DOHH2 (cell line): ENCODE data around the gene NFU1.
A peak's percentile ranks its signal among the peaks of the same experiment; 100 is the strongest.

Experiments
- H3F3A ChIP-seq: fragments of 200-600 bp; sonication (generic), shearing (Covaris generic); 2 replicates; pipeline ENCODE4 v1.6.0; 2016; ENCODE audit warnings: antibody characterized with exemption, mild to moderate bottlenecking; ENCODE audit not compliant: control insufficient read depth, insufficient read depth
- H3K27ac ChIP-seq: fragments of 200-600 bp; sonication (generic); 2 replicates; pipeline ENCODE4 v1.5.1; 2014; ENCODE audit warnings: low read depth, mild to moderate bottlenecking, low read length, moderate library complexity
- H3K27me3 ChIP-seq: fragments of 200-600 bp; sonication (generic); 2 replicates; pipeline ENCODE4 v1.6.1; 2014; ENCODE audit warnings: mild to moderate bottlenecking, low read length, mixed read lengths; ENCODE audit not compliant: control insufficient read depth
- H3K36me3 ChIP-seq: fragments of 200-600 bp; sonication (generic); 2 replicates; pipeline ENCODE4 v1.6.1; 2014; ENCODE audit warnings: mild to moderate bottlenecking, low read length, moderate library complexity, mixed read lengths; ENCODE audit not compliant: control insufficient read depth
- H3K4me1 ChIP-seq: fragments of 200-600 bp; sonication (generic); 2 replicates; pipeline ENCODE4 v1.6.1; 2014; ENCODE audit warnings: mild to moderate bottlenecking, low read length, mixed read lengths; ENCODE audit not compliant: control insufficient read depth
- H3K4me2 ChIP-seq: fragments of 200-600 bp; sonication (generic); 2 replicates; pipeline ENCODE4 v1.6.0; 2014; ENCODE audit warnings: mild to moderate bottlenecking, low read length, moderate library complexity
- H3K4me3 ChIP-seq: fragments of 200-600 bp; sonication (generic); 2 replicates; pipeline ENCODE4 v1.5.1; 2014; ENCODE audit warnings: mild to moderate bottlenecking, low read length, mixed read lengths
- H3K79me2 ChIP-seq: fragments of 200-600 bp; sonication (generic); 2 replicates; pipeline ENCODE4 v1.6.1; 2014; ENCODE audit warnings: mild to moderate bottlenecking, low read length, mixed read lengths; ENCODE audit not compliant: control insufficient read depth
- H3K9me2 ChIP-seq: fragments of 200-600 bp; sonication (generic); replicated peaks from 2 replicates; pipeline ENCODE4 v1.6.1; 2014; ENCODE audit warnings: mild to moderate bottlenecking, low read length, mixed read lengths; ENCODE audit not compliant: control insufficient read depth
- H3K9me3 ChIP-seq: fragments of 200-600 bp; sonication (generic); 2 replicates; pipeline ENCODE4 v1.6.1; 2014; ENCODE audit warnings: antibody characterized with exemption, low read length, mixed read lengths; ENCODE audit not compliant: control insufficient read depth, insufficient read depth
- H4K20me1 ChIP-seq: fragments of 200-600 bp; sonication (generic); 2 replicates; pipeline ENCODE4 v1.6.0; 2014; ENCODE audit warnings: low read depth, mild to moderate bottlenecking, antibody characterized with exemption, low read length, moderate library complexity; ENCODE audit not compliant: control insufficient read depth, insufficient read depth
- CTCF ChIP-seq: fragments of 200-600 bp; sonication (generic); IDR thresholded peaks from one replicate; pipeline ENCODE4 v1.5.1; 2014; ENCODE audit warnings: antibody characterized with exemption, mild to moderate bottlenecking, low read depth, low read length; ENCODE audit not compliant: poor library complexity, severe bottlenecking
- EZH2phosphoT487 ChIP-seq: fragments of 200-600 bp; sonication (generic); IDR thresholded peaks from 2 replicates; pipeline ENCODE4 v1.6.1; 2017; ENCODE audit warnings: borderline replicate concordance, mild to moderate bottlenecking, antibody characterized with exemption, low read length, moderate library complexity, mixed read lengths

The NFU1 gene

GRCh38 chr2:69390001-69390400 is 47.2 kb downstream of the NFU1 start:
- no peak overlapping the region for H3K27ac ChIP-seq
- peaks cover 24% of the 10 kb centered on the region for H3K4me1 ChIP-seq
- H3F3A ChIP-seq: peaks cover 6% of the 10 kb centered on the region; the same call in 1 of the 2 replicates
- TF ChIP-seq CTCF (no peak), EZH2phosphoT487 (no peak)
- no peak overlapping the region for H3K4me2 ChIP-seq
- no peaks in the 10 kb centered on the region for H3K9me2 ChIP-seq
- no peak overlapping the region for H3K4me3 ChIP-seq
- H3K9me3 ChIP-seq: no peaks in the 10 kb centered on the region
- H3K27me3 ChIP-seq: no peaks in the 10 kb centered on the region
- peaks cover 3% of the 10 kb centered on the region; the same call in 1 of the 2 replicates for H3K36me3 ChIP-seq
- no peaks in the 10 kb centered on the region for H4K20me1 ChIP-seq
- H3K79me2 ChIP-seq: peaks cover 23% of the 10 kb centered on the region

GRCh38 chr2:69389271-69389670 is 48.0 kb downstream of the NFU1 start:
- H3K9me3 ChIP-seq: no peaks in the 10 kb centered on the region
- H3F3A ChIP-seq: peaks cover 6% of the 10 kb centered on the region; the same call in 1 of the 2 replicates
- no peak overlapping the region for H3K27ac ChIP-seq
- no peaks in the 10 kb centered on the region for H3K9me2 ChIP-seq
- no peaks in the 10 kb centered on the region for H3K36me3 ChIP-seq
- H3K27me3 ChIP-seq: no peaks in the 10 kb centered on the region
- peaks cover 30% of the 10 kb centered on the region for H3K79me2 ChIP-seq
- H3K4me1 ChIP-seq: peaks cover 24% of the 10 kb centered on the region
- H3K4me2 ChIP-seq: no peak overlapping the region
- TF ChIP-seq CTCF: no peak
- TF ChIP-seq EZH2phosphoT487: no peak
- no peak overlapping the region for H3K4me3 ChIP-seq
- H4K20me1 ChIP-seq: no peaks in the 10 kb centered on the region

- Histone ChIP-seq H3K4me1 (peaks cover 27% of the 10 kb centered on the region), H3K4me3 (peak overlapping the region; percentile 88), H3K9me3 (no peaks in the 10 kb centered on the region), H3K4me2 (peak overlapping the region; percentile 83), H4K20me1 (no peaks in the 10 kb centered on the region), H3F3A (peaks cover 6% of the 10 kb centered on the region; the same call in 1 of the 2 replicates), H3K27ac (no peak overlapping the region), H3K36me3 (peaks cover 1% of the 10 kb centered on the region; the same call in 1 of the 2 replicates), H3K9me2 (no peaks in the 10 kb centered on the region), H3K27me3 (no peaks in the 10 kb centered on the region), H3K79me2 (peaks cover 42% of the 10 kb centered on the region)
- TF ChIP-seq EZH2phosphoT487: no peak
- TF ChIP-seq CTCF: no peak
Measured at GRCh38 chr2:69387770-69388481, 49.3 kb downstream of the NFU1 start.
